ENCODE results near the gene TMEM52B. TPM values are rescaled to one million over a fixed set of nuclear protein-coding genes. Genes with fewer than 3 reads are reported as not detected.

Gene TMEM52B
- total and polyA plus RNA-seq, 9 of the 15 experiments (the other 6 are each of a cell fraction or from before 2014, with no cell fraction given), result not detected

GRCh38 chr12:10236720-10237119, 57.9 kb downstream of the TMEM52B start (continued):
- TF ChIP-seq ETS1 (conservative IDR thresholded peaks at IDR 0.05; ENCODE audit: control insufficient read depth, low read depth, low read length) (no peak), IFI16 (CRISPR knock-in tag; IDR thresholded peaks at IDR 0.05) (no peak), ZNF280A (IDR thresholded peaks at IDR 0.05; ENCODE audit: low read depth, partially characterized antibody) (no peak)

GRCh38 chr12:10238526-10238925, 59.7 kb downstream of the TMEM52B start:
- CTCF ChIA-PET (ENCODE audit: low intra/inter-chr PET ratio), result no interaction called here
- Histone ChIP-seq H3K9me1 (ENCODE audit: control insufficient read depth, insufficient read depth, low read length) (no peaks in the 10 kb centered on the region), H3K27ac (ENCODE audit: extremely low read depth, low read depth, low read length) (no peak overlapping the region), H3K4me3 (no peak overlapping the region), H3K79me2 (ENCODE audit: control insufficient read depth, insufficient read depth, low read length) (no peaks in the 10 kb centered on the region), H3K36me3 (ENCODE audit: control insufficient read depth, insufficient read depth, low read length) (no peaks in the 10 kb centered on the region), H3K27me3 (ENCODE audit: control insufficient read depth in 2 of 2, insufficient read depth in 2 of 2, low read length in 2 of 2) (no peaks in the 10 kb centered on the region), H3K9ac (ENCODE audit: insufficient read depth in 1 of 2, low read depth in 2 of 2, low read length in 2 of 2) (no peak overlapping the region), H3K4me1 (replicated peaks in 1 of 2; ENCODE audit: control insufficient read depth in 2 of 2, insufficient read depth in 2 of 2, low read length in 2 of 2) (no peaks in the 10 kb centered on the region), H4K20me1 (replicated peaks; ENCODE audit: control insufficient read depth, insufficient read depth, low read length) (no peaks in the 10 kb centered on the region), H2AFZ (ENCODE audit: low read depth, low read length) (no peak overlapping the region), H3K4me2 (ENCODE audit: insufficient read depth, low read length) (no peak overlapping the region), H3K9me3 (replicated peaks; ENCODE audit: control insufficient read depth, insufficient read depth, low read depth, low read length) (no peaks in the 10 kb centered on the region)
- POLR2A ChIA-PET, result no interaction called here
- no TSS peak for BruUV-seq (replicated peaks)
- WGBS (ENCODE audit: insufficient coverage, low coverage, missing lambda C conversion rate), result 0% methylated on average over 1 of the region's 1 CpG
- no peak for TF ChIP-seq PHB2 (IDR thresholded peaks at IDR 0.05; ENCODE audit: low read depth)
- TF ChIP-seq ZBTB43 (CRISPR knock-in tag; IDR thresholded peaks at IDR 0.05), result no peak
- no peak for TF ChIP-seq TGIF2 (CRISPR knock-in tag; IDR thresholded peaks at IDR 0.05)
- TF ChIP-seq SLC30A9 (CRISPR knock-in tag; IDR thresholded peaks at IDR 0.05), result no peak
- TF ChIP-seq POLR2G (IDR thresholded peaks at IDR 0.05; ENCODE audit: low read depth, low read length), result no peak
- no peak for TF ChIP-seq SMC3 (conservative IDR thresholded peaks at IDR 0.05; ENCODE audit: insufficient read depth, low read depth, low read length)
- TF ChIP-seq KDM4B (IDR thresholded peaks at IDR 0.05; ENCODE audit: borderline replicate concordance in 2 of 2, low read depth in 1 of 2), result no peak
- TF ChIP-seq HDAC3 (IDR thresholded peaks at IDR 0.05; ENCODE audit: borderline replicate concordance, partially characterized antibody), result no peak
- no peak for TF ChIP-seq ZNF586 (CRISPR knock-in tag; conservative IDR thresholded peaks at IDR 0.05)
- no peak for TF ChIP-seq HOXB6 (CRISPR knock-in tag; IDR thresholded peaks at IDR 0.05; ENCODE audit: borderline replicate concordance)
- no peak for TF ChIP-seq KHSRP (IDR thresholded peaks at IDR 0.05)
- FAIRE-seq (no peak), DNase-seq (ENCODE audit: extremely low read depth in 1 of 4, low spot score in 3 of 4) (no peak), ATAC-seq (no peak)
- intact Hi-C loops (cut with micrococcal nuclease) (loop anchor here (5.0 to 10.0 kb wide), 3 partner anchors 96 to 516 kb away; no protein-coding TSS in a partner anchor), in situ Hi-C loops (cut with MboI) (loop anchor here (10.0 to 25.0 kb wide), 3 partner anchors 86 to 974 kb away; no protein-coding TSS in a partner anchor)

Data from K562 (cell line).